ENCODE results near the gene MBP.

GRCh38 chr18:76943542-76944339, 188.8 kb downstream of the MBP start:
- TF ChIP-seq CTCF (IDR thresholded peaks at IDR 0.05) (no peak), POLR2A (IDR thresholded peaks at IDR 0.05) (no peak)

All from lower leg skin (tissue), 3 donors.